Suprapubic skin (tissue), 4 donors: ENCODE results near the gene CHN1. TPM values are rescaled to one million over a fixed set of nuclear protein-coding genes. Genes with fewer than 3 reads are reported as not detected.

Experiments
- DNase-seq, 2 donors: peaks; one replicate each; pipeline ENCODE4 v3.0.0-alpha.2; 2019; ENCODE audit warnings: low spot score in 2 of 2
- H3K27ac ChIP-seq: fragments of 200-600 bp; sonication (generic); one replicate; pipeline ENCODE4 v1.5.1; 2019
- H3K27me3 ChIP-seq: fragments of 200-600 bp; sonication (generic); one replicate; pipeline ENCODE4 v1.5.1; 2019
- H3K36me3 ChIP-seq: fragments of 200-600 bp; sonication (generic); one replicate; pipeline ENCODE4 v1.5.1; 2019
- H3K4me1 ChIP-seq: fragments of 200-600 bp; sonication (generic); one replicate; pipeline ENCODE4 v1.5.1; 2019
- H3K4me3 ChIP-seq: fragments of 200-600 bp; sonication (generic); one replicate; pipeline ENCODE4 v1.5.1; 2019; ENCODE audit warnings: mild to moderate bottlenecking
- H3K9me3 ChIP-seq: fragments of 200-600 bp; sonication (generic); one replicate; pipeline ENCODE4 v1.5.1; 2019
- CTCF ChIP-seq, 2 donors: fragments of 200-600 bp in 1 of 2; fragments of 450-650 bp in 1 of 2; sonication (generic) in 1 of 2; IDR thresholded peaks; one replicate each; pipeline ENCODE4 v1.5.1; 2016 to 2019; ENCODE audit warnings: antibody characterized with exemption in 2 of 2, mild to moderate bottlenecking in 1 of 2, moderate library complexity in 1 of 2
- EP300 ChIP-seq: sonication (generic); formaldehyde crosslinking; IDR thresholded peaks from one replicate; pipeline ENCODE4 v1.6.1; 2017; ENCODE audit warnings: antibody characterized with exemption
- POLR2A ChIP-seq, 2 donors: fragments of 450-650 bp; IDR thresholded peaks; one replicate each; pipeline ENCODE4 v1.6.1; 2017; ENCODE audit warnings: antibody characterized with exemption in 2 of 2, mild to moderate bottlenecking in 2 of 2, moderate library complexity in 2 of 2
- POLR2AphosphoS5 ChIP-seq, 3 donors: sonication (generic); formaldehyde crosslinking; IDR thresholded peaks; one replicate each; pipeline ENCODE4 v1.6.1; 2017; ENCODE audit warnings: antibody characterized with exemption in 3 of 3
- WGBS: methylation state at CpG from one replicate; pipeline ENCODE4 v1.1.5; 2018; 5-methylcytosine and 5-hydroxymethylcytosine counted together
- total RNA-seq, 4 donors: library from RNA; depleted of rRNA; stranded (reverse); fragments of >200 nt; gene quantifications; one replicate each; pipeline ENCODE4 v1.1.0, GENCODE V29; 2016

The CHN1 gene
- total RNA-seq, 4 donors from 2014 or later, result 1.6 to 4.9 (median 3.6) TPM

- no peaks in the 10 kb centered on the region for H3K27me3 ChIP-seq
- WGBS, result 92% methylated on average over 13 of the region's 13 CpGs
- no peaks in the 10 kb centered on the region for H3K4me1 ChIP-seq
- no peak overlapping the region for H3K27ac ChIP-seq
- TF ChIP-seq CTCF (IDR thresholded peaks at IDR 0.05), result no peak
- no peak for TF ChIP-seq EP300
- TF ChIP-seq POLR2A (IDR thresholded peaks at IDR 0.05), result no peak
- TF ChIP-seq POLR2AphosphoS5 (IDR thresholded peaks at IDR 0.05), result no peak
- DNase-seq, result no peak
- no peaks in the 10 kb centered on the region for H3K9me3 ChIP-seq
- no peak overlapping the region for H3K4me3 ChIP-seq
- H3K36me3 ChIP-seq, result no peaks in the 10 kb centered on the region
These were observed 252.0 kb downstream of the CHN1 start for GRCh38 chr2:174753038-174753633.

- no peak overlapping the region for H3K4me3 ChIP-seq
- 86% methylated on average over 4 of the region's 4 CpGs for WGBS
- H3K27me3 ChIP-seq, result no peaks in the 10 kb centered on the region
- H3K27ac ChIP-seq, result no peak overlapping the region
- no peaks in the 10 kb centered on the region for H3K4me1 ChIP-seq
- no peaks in the 10 kb centered on the region for H3K36me3 ChIP-seq
- no peaks in the 10 kb centered on the region for H3K9me3 ChIP-seq
- TF ChIP-seq POLR2AphosphoS5 (IDR thresholded peaks at IDR 0.05) (no peak), CTCF (IDR thresholded peaks at IDR 0.05) (no peak), POLR2A (IDR thresholded peaks at IDR 0.05) (no peak), EP300 (no peak)
- DNase-seq, result no peak
These were observed 252.7 kb downstream of the CHN1 start for GRCh38 chr2:174752403-174753037.

GRCh38 chr2:174750923-174751441, 254.2 kb downstream of the CHN1 start:
- no peak for TF ChIP-seq POLR2A (IDR thresholded peaks at IDR 0.05)
- TF ChIP-seq CTCF (IDR thresholded peaks at IDR 0.05), result no peak
- TF ChIP-seq EP300, result no peak
- TF ChIP-seq POLR2AphosphoS5 (IDR thresholded peaks at IDR 0.05), result no peak
- 73% methylated on average over 5 of the region's 5 CpGs for WGBS
- H3K9me3 ChIP-seq, result no peaks in the 10 kb centered on the region
- H3K4me3 ChIP-seq, result no peak overlapping the region
- no peaks in the 10 kb centered on the region for H3K4me1 ChIP-seq
- no peaks in the 10 kb centered on the region for H3K36me3 ChIP-seq
- H3K27me3 ChIP-seq, result no peaks in the 10 kb centered on the region
- DNase-seq, result no peak
- H3K27ac ChIP-seq, result no peak overlapping the region

- Histone ChIP-seq H3K4me1 (no peaks in the 10 kb centered on the region), H3K9me3 (no peaks in the 10 kb centered on the region), H3K27ac (no peak overlapping the region), H3K27me3 (no peaks in the 10 kb centered on the region), H3K4me3 (no peak overlapping the region), H3K36me3 (no peaks in the 10 kb centered on the region)
- WGBS, result 83% methylated on average over 8 of the region's 8 CpGs
- no peak for TF ChIP-seq EP300
- no peak for TF ChIP-seq POLR2A (IDR thresholded peaks at IDR 0.05)
- no peak for TF ChIP-seq CTCF (IDR thresholded peaks at IDR 0.05)
- TF ChIP-seq POLR2AphosphoS5 (IDR thresholded peaks at IDR 0.05), result no peak
- no peak for DNase-seq
These were observed 255.4 kb downstream of the CHN1 start for GRCh38 chr2:174749793-174750192.

GRCh38 chr2:174748948-174749347, 256.2 kb downstream of the CHN1 start:
- H3K9me3 ChIP-seq, result no peaks in the 10 kb centered on the region
- TF ChIP-seq CTCF (IDR thresholded peaks at IDR 0.05) (peak; percentile 34 to 78), POLR2A (IDR thresholded peaks at IDR 0.05) (no peak), EP300 (no peak), POLR2AphosphoS5 (IDR thresholded peaks at IDR 0.05) (no peak)
- no peak overlapping the region for H3K4me3 ChIP-seq
- no peaks in the 10 kb centered on the region for H3K4me1 ChIP-seq
- H3K36me3 ChIP-seq, result no peaks in the 10 kb centered on the region
- no peaks in the 10 kb centered on the region for H3K27me3 ChIP-seq
- 1% methylated on average over 4 of the region's 4 CpGs for WGBS
- DNase-seq, result no peak
- H3K27ac ChIP-seq, result no peak overlapping the region
